ENCODE data around the gene AFF3. TPM values are rescaled to one million over a fixed set of nuclear protein-coding genes. Genes with fewer than 3 reads are reported as not detected.

The AFF3 gene
- total and polyA plus RNA-seq, 4 donors = 0.48 to 5.3 (median 2.3) TPM

GRCh38 chr2:99663641-99664040 is 478.7 kb downstream of the AFF3 start:
- Histone ChIP-seq H3K4me1 (ENCODE audit: control insufficient read depth in 4 of 4, insufficient read depth in 4 of 4, low read length in 3 of 4) (no peaks in the 10 kb centered on the region), H3K27ac (ENCODE audit: low read depth in 1 of 2, low read length in 2 of 2) (no peak overlapping the region), H3K9ac (ENCODE audit: low read depth in 1 of 2, low read length in 2 of 2) (no peak overlapping the region), H3K27me3 (ENCODE audit: control insufficient read depth in 4 of 4, insufficient read depth in 4 of 4, low read length in 3 of 4) (no peaks in the 10 kb centered on the region), H3K9me3 (ENCODE audit: control insufficient read depth in 4 of 4, low read length in 3 of 4) (peaks cover 0 to 3% (median 0%) of the 10 kb centered on the region in 4 donors), H3K36me3 (ENCODE audit: control insufficient read depth in 4 of 4, insufficient read depth in 3 of 4, low read depth in 1 of 4, low read length in 3 of 4) (no peaks in the 10 kb centered on the region), H3K4me3 (ENCODE audit: low read depth in 1 of 3, low read length in 3 of 3) (no peak overlapping the region)
- WGBS = 93% methylated on average over 2 of the region's 2 CpGs
- no peak for DNase-seq (ENCODE audit: low spot score)
- TF ChIP-seq REST (IDR thresholded peaks at IDR 0.05) (no peak), FOXA1 (IDR thresholded peaks at IDR 0.05) (no peak), YY1 (IDR thresholded peaks at IDR 0.05) (no peak), MAX (IDR thresholded peaks at IDR 0.05) (no peak), RAD21 (IDR thresholded peaks at IDR 0.05) (no peak), TAF1 (conservative IDR thresholded peaks at IDR 0.05) (no peak), JUND (IDR thresholded peaks at IDR 0.05) (no peak), HNF4A (conservative IDR thresholded peaks at IDR 0.05) (no peak), SP1 (IDR thresholded peaks at IDR 0.05) (no peak), HNF4G (IDR thresholded peaks at IDR 0.05) (no peak), FOXA2 (IDR thresholded peaks at IDR 0.05) (no peak), ZBTB33 (IDR thresholded peaks at IDR 0.05) (no peak), NR2F2 (IDR thresholded peaks at IDR 0.05) (no peak), EGR1 (IDR thresholded peaks at IDR 0.05; ENCODE audit: low read depth in 2 of 2) (no peak), GABPA (IDR thresholded peaks at IDR 0.05 in 1 of 2, conservative IDR thresholded peaks at IDR 0.05 in 1 of 2) (no peak), CTCF (IDR thresholded peaks at IDR 0.05; ENCODE audit: low read depth, low read length, missing input control) (no peak)

- TF ChIP-seq FOXA2 (IDR thresholded peaks at IDR 0.05) (no peak), TAF1 (conservative IDR thresholded peaks at IDR 0.05) (no peak), MAX (IDR thresholded peaks at IDR 0.05) (no peak), HNF4G (IDR thresholded peaks at IDR 0.05) (no peak), ATF3 (IDR thresholded peaks at IDR 0.05) (no peak), FOXA1 (IDR thresholded peaks at IDR 0.05) (no peak), REST (IDR thresholded peaks at IDR 0.05) (no peak), NR2F2 (IDR thresholded peaks at IDR 0.05) (no peak), RAD21 (IDR thresholded peaks at IDR 0.05) (no peak), GABPA (IDR thresholded peaks at IDR 0.05 in 1 of 2, conservative IDR thresholded peaks at IDR 0.05 in 1 of 2) (no peak), ZBTB33 (IDR thresholded peaks at IDR 0.05) (no peak), HNF4A (conservative IDR thresholded peaks at IDR 0.05) (no peak)
- no peak overlapping the region for H3K9ac ChIP-seq (ENCODE audit: low read depth in 1 of 2, low read length in 2 of 2)
- H3K36me3 ChIP-seq (ENCODE audit: control insufficient read depth in 4 of 4, insufficient read depth in 3 of 4, low read depth in 1 of 4, low read length in 3 of 4) = no peaks in the 10 kb centered on the region
- peaks cover 0 to 3% (median 0%) of the 10 kb centered on the region in 4 donors for H3K9me3 ChIP-seq (ENCODE audit: control insufficient read depth in 4 of 4, low read length in 3 of 4)
- no peak overlapping the region for H3K4me3 ChIP-seq (ENCODE audit: low read depth in 1 of 3, low read length in 3 of 3)
- DNase-seq (ENCODE audit: low spot score) = no peak
- H3K4me1 ChIP-seq (ENCODE audit: control insufficient read depth in 4 of 4, insufficient read depth in 4 of 4, low read length in 3 of 4) = no peaks in the 10 kb centered on the region
- no peak overlapping the region for H3K27ac ChIP-seq (ENCODE audit: low read depth in 1 of 2, low read length in 2 of 2)
- WGBS = 61% methylated on average over 2 of the region's 2 CpGs
- H3K27me3 ChIP-seq (ENCODE audit: control insufficient read depth in 4 of 4, insufficient read depth in 4 of 4, low read length in 3 of 4) = no peaks in the 10 kb centered on the region
Measured at GRCh38 chr2:99662761-99663341, 479.5 kb downstream of the AFF3 start.

Data from liver (tissue), 9 donors.